ENCODE measurements around the gene PPP5C. TPM values are rescaled to one million over a fixed set of nuclear protein-coding genes. Genes with fewer than 3 reads are reported as not detected.

The PPP5C gene
- total RNA-seq, 1 donor from 2014 or later = 57.7 TPM

- Mint-ChIP-seq H3K4me1 (peaks cover 15% of the 10 kb centered on the region), H3K27ac (no peak overlapping the region), H3K4me3 (no peak overlapping the region), H3K9me3 (no peaks in the 10 kb centered on the region), H3K36me3 (ENCODE audit: low read depth) (peaks cover 51% of the 10 kb centered on the region), H3K27me3 (no peaks in the 10 kb centered on the region)
- CTCF ChIA-PET = no interaction called here
- no peak for TF ChIP-seq CTCF (IDR thresholded peaks at IDR 0.05)
- DNase-seq (no peak), ATAC-seq (ENCODE audit: low read depth) (no peak)
- POLR2A ChIA-PET = no interaction called here
- intact Hi-C loops (cut with micrococcal nuclease) = no loop called here
Observed at GRCh38 chr19:46364359-46364758, 17.5 kb downstream of the PPP5C start.

GRCh38 chr19:46365561-46365960 is 18.7 kb downstream of the PPP5C start:
- DNase-seq (no peak), ATAC-seq (ENCODE audit: low read depth) (no peak)
- CTCF ChIA-PET = no interaction called here
- Mint-ChIP-seq H3K27me3 (no peaks in the 10 kb centered on the region), H3K4me1 (peaks cover 15% of the 10 kb centered on the region), H3K4me3 (no peak overlapping the region), H3K27ac (no peak overlapping the region), H3K36me3 (ENCODE audit: low read depth) (peaks cover 50% of the 10 kb centered on the region), H3K9me3 (no peaks in the 10 kb centered on the region)
- intact Hi-C loops (cut with micrococcal nuclease) = no loop called here
- POLR2A ChIA-PET = no interaction called here
- TF ChIP-seq CTCF (IDR thresholded peaks at IDR 0.05) = no peak

GRCh38 chr19:46366620-46367292 is 19.9 kb downstream of the PPP5C start:
- TF ChIP-seq CTCF (IDR thresholded peaks at IDR 0.05) = no peak
- no peak overlapping the region for H3K4me3 Mint-ChIP-seq
- H3K27me3 Mint-ChIP-seq = no peaks in the 10 kb centered on the region
- ChIA-PET POLR2A (no interaction called here), CTCF (no interaction called here)
- H3K9me3 Mint-ChIP-seq = no peaks in the 10 kb centered on the region
- ATAC-seq (ENCODE audit: low read depth) (no peak), DNase-seq (no peak)
- no peak overlapping the region for H3K27ac Mint-ChIP-seq
- peaks cover 12% of the 10 kb centered on the region for H3K4me1 Mint-ChIP-seq
- intact Hi-C loops (cut with micrococcal nuclease) = no loop called here
- peaks cover 56% of the 10 kb centered on the region for H3K36me3 Mint-ChIP-seq (ENCODE audit: low read depth)

GRCh38 chr19:46367426-46367825 is 20.5 kb downstream of the PPP5C start:
- Mint-ChIP-seq H3K36me3 (ENCODE audit: low read depth) (peaks cover 57% of the 10 kb centered on the region), H3K9me3 (no peaks in the 10 kb centered on the region), H3K4me3 (no peak overlapping the region), H3K4me1 (peaks cover 8% of the 10 kb centered on the region), H3K27ac (no peak overlapping the region), H3K27me3 (no peaks in the 10 kb centered on the region)
- DNase-seq (no peak), ATAC-seq (ENCODE audit: low read depth) (no peak)
- CTCF ChIA-PET = no interaction called here
- POLR2A ChIA-PET = no interaction called here
- intact Hi-C loops (cut with micrococcal nuclease) = no loop called here
- TF ChIP-seq CTCF (IDR thresholded peaks at IDR 0.05) = no peak

- peaks cover 8% of the 10 kb centered on the region for H3K4me1 Mint-ChIP-seq
Observed at GRCh38 chr19:46368116-46368515, 21.2 kb downstream of the PPP5C start.

More at GRCh38 chr19:46368116-46368515, 21.2 kb downstream of the PPP5C start:
- peaks cover 57% of the 10 kb centered on the region for H3K36me3 Mint-ChIP-seq (ENCODE audit: low read depth)
- ATAC-seq (ENCODE audit: low read depth) (no peak), DNase-seq (no peak)
- intact Hi-C loops (cut with micrococcal nuclease) = no loop called here
- no peaks in the 10 kb centered on the region for H3K27me3 Mint-ChIP-seq
- no peak overlapping the region for H3K27ac Mint-ChIP-seq
- H3K9me3 Mint-ChIP-seq = no peaks in the 10 kb centered on the region
- H3K4me3 Mint-ChIP-seq = no peak overlapping the region
- no peak for TF ChIP-seq CTCF (IDR thresholded peaks at IDR 0.05)
- CTCF ChIA-PET = no interaction called here
- POLR2A ChIA-PET = no interaction called here
